GM19438 (cell line): ENCODE results near the gene GALC.

ENCODE experiments used
- ATAC-seq: cut with Tn5 transposase; IDR thresholded peaks from one replicate; pipeline ENCODE4 v1.9.1; 2021; ENCODE audit warnings: low read depth; ENCODE audit not compliant: unreplicated experiment

Gene GALC

GRCh38 chr14:87894920-87895319 lies 98.1 kb downstream of the GALC start:
- ATAC-seq: no peak

- ATAC-seq: no peak
Measured at GRCh38 chr14:87892763-87893162, 100.2 kb downstream of the GALC start.

GRCh38 chr14:87888136-87888999 lies 104.6 kb downstream of the GALC start:
- ATAC-seq: no peak

- ATAC-seq: no peak
Measured at GRCh38 chr14:87883750-87884149, 109.2 kb downstream of the GALC start.
